HG03039 (cell line): ENCODE data around the gene MBL2.
A peak's percentile ranks its signal among the peaks of the same experiment; 100 is the strongest.

ENCODE experiments used
- ATAC-seq: cut with Tn5 transposase; IDR thresholded peaks from one replicate; pipeline ENCODE4 v1.9.1; 2021; ENCODE audit warnings: mild to moderate bottlenecking, moderate library complexity; ENCODE audit not compliant: unreplicated experiment

The MBL2 gene

DNA sequence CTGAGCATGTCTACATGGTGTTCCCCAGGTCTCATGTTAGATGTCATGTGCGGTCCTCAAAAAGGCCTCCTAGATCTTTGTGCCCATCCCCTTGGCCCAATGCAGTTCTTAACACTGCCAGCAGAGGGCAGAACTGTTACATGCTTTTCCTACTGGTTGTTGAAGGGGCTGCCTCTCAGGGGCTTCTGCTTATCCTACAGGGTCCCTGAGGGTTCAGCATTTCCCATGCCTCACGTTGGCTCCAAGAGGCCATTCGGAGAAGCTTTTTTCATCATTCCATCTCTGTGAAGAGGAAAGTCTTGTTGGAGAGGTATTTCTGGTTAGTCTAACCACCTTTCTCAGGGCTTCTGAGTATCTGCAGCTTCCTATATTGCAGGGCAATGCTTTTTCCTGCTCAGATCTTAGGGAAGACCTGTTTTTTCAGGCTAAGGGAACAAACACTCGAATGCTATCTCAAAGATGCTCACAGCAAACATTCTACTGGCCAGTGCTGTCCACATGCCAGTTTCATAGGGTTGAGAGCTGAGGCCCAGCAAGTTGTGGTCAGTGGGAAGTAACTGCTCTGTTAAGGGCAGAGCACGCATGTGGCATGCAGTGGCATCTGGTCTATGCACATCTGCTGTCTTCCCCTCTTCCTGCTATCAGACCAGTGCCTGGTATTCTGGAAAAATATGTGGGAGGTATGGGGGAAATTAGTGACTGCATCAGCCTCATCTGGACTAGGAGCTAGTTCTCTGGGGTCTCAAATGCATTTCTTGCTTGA is 31.5 kb downstream of the MBL2 start:
- ATAC-seq = peak; percentile 48

DNA sequence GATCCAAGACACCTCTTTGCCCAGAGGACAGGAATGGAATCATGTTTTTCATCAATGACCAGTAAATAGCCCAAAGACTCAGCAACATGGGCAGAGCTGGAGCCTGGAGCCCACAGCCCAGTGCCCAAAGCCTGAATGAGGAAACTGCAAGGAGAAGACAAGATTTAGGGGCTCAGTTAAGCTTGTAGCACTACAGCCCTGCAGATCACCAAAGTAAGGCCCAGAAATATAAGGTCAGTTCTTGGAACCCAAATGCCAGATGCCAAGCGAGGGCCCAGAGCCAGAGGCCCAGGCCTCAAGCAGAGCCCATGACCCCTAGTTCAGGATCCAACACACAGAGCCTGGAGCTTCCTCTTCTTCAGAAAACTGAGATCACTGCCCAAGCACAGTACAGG is 32.4 kb downstream of the MBL2 start:
- no peak for ATAC-seq

DNA sequence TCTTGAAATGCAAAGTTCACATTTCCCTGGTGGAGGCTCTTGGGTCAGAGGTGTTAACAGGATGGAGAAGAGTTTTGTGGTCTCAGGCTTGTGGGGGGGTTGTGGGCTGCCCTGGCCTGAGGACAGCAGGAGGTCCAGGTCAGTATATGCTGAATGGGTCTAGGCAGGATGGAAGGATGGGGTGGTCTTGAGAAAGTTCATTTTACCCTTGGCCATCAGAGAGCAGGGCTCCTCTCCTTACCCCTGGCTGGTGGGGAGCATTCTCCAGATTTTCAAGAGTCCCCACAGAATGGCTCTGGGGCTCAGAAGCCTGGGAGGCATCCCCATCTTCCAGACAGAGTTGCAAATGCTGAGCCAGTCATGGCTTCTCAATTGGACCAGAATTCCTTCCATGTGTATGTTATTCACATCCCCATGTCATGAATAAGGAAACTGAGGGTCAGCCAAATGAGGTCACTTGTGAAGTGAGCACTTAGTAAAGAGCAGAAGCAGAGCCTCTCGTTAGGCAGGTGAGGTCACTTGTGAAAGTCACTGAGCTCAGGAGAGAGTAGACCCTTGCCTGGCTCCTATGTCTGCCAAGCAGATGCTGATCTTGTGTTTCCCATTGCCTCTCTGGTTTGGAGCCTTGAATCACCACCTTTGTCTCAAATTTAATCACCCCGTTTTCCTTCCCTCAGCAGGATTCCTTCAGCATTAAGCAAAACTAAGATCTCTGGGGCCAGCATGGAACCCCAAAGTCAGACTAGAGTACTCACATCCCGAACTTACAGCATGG is 33.0 kb downstream of the MBL2 start:
- ATAC-seq = no peak

- ATAC-seq = no peak
These were observed 33.6 kb downstream of the MBL2 start for GRCh38 chr10:52738951-52739350.

GRCh38 chr10:52729271-52730104 is 43.1 kb downstream of the MBL2 start:
- ATAC-seq = no peak

DNA sequence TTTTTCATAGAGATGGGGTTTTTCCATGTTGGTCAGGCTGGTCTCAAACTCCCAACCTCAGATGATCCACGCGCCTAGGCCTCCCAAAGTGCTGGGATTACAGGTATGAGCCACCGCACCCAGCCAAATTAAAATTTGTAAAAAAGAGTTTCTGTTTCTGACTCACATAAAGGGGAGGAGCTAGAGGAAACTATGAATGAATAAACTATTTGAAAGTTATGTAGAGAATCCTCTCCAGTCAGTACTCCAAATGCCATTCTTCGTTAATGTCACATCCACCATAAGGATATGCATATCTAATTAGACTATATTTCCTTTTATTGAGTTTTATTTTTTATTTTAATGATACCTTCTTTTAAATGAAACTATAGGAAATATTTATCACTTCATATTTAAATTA is 52.6 kb downstream of the MBL2 start:
- no peak for ATAC-seq
